Measurements from ENCODE around the gene PRR20B. TPM values are rescaled to one million over a fixed set of nuclear protein-coding genes. Genes with fewer than 3 reads are reported as not detected.
A peak's percentile ranks its signal among the peaks of the same experiment; 100 is the strongest.
"Not testable (repeated sequence)": the region's sequence is repeated elsewhere in the genome, so short reads cannot be mapped to it uniquely, and the experiment has no call there.

PRR20B gene
- not detected in 2 replicates for total RNA-seq (2014; rRNA removed; shearing (Covaris generic))
- not detected in 2 replicates for polyA plus RNA-seq (2015; cell fraction: cytosol; rRNA removed)
- polyA plus RNA-seq (2015; cell fraction: nucleus; rRNA removed) = not detected in 2 replicates

DNA sequence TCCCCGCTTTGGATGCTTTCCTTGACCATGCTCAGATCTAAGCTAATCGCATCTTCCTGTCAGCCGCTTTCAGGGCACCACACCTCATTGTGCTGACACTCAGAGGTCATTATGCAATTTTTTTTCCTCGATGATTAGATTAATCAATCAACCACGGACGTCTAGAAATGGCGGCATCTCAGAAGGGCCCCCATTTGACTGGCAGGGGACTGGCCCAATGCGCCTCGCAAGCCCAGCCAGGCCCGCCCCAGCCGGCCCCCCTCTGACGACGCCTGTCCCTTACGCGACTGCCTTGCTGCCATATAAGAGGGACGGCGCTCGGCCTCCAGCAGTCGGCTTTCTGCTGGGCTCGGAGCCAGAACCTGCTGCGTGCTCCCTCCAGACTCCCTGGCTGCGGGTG lies at the start of gene PRR20B:
Gene PRR20B (plus strand): TSS at position 301 of the 400 bp plus-strand sequence. CDS start 387 bp downstream, outside the sequence.
- not testable (repeated sequence) for DNase-seq (ENCODE audit: low read depth)

DNA sequence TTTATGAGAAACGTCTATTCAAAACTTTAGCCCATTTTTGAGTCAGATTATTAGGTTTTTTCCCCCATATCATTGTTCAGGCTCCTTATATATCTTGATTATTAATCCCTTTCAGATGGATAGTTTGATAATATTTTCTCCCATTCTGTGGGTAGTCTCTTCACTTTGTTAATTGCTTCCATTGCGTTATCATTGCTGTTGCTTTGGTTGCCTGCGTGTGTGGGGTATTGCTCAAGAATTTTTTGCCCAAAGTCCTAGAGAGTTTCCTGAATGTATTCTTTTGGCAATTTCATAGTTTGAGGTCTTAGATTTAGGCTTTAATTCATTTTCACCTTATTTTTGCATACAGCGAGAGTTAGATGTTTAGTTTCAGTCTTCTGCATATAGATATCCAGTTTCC lies 32.3 kb upstream of the PRR20B start:
- no peak for DNase-seq (ENCODE audit: low read depth)

DNA sequence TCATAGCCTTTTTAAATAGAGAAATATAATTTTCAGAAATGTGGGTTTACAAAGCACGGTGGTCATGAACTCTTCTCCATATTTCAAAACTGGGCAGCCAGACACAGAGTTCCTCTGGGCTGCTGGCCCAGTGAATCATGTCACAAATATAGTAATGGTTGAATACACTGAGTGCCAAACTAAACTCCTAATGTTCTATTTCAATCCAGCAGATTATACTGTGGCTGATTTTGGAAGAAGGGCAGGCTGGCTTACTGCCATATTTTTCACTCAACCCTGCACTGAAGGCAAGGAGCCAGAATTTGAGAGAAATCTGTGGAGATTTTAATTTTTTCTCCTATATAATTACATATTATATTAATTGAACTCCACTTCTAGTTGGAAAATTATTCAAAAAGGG lies 23.6 kb upstream of the PRR20B start:
- peak; percentile 23 for DNase-seq (ENCODE audit: low read depth)

DNA sequence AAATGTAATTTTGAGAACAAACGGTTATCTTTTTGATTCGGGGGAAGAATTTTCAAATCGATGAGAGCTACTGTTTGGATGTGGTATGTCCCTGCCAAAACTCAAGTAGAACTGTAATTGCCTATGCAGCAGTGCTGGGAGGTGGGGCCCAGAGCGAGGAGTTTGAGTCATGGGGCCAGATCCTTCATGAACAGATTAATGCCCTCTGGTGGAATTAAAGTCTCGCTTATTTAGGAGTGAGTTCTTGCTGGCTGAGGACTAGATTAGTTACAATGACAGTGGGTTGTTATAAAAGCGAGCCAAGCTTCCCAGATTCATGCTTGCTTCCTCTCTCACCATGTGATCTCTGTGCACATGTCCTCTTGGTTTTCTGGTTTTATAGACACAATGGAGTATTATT lies 18.4 kb upstream of the PRR20B start:
- peak; percentile 38 for DNase-seq (ENCODE audit: low read depth)

DNA sequence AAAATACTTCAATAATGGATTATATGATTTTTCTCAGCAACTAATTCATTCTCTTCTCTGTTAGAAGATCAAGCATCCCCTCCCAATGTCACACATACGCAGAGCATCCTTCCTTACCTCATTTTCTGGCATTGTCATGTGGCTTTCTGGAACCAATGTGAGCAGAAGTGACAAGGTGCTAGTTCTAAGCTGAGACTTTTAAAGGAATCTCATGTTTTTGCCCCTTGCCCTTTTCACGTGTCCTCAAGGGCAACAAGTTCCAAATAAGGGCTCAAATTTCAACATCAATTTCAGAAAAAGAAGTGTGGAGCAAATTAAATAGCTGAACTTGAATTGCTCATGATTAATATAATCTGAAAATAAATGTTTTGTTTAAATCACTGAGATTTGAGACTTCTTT lies 11.2 kb upstream of the PRR20B start:
- no peak for DNase-seq (ENCODE audit: low read depth)

DNA sequence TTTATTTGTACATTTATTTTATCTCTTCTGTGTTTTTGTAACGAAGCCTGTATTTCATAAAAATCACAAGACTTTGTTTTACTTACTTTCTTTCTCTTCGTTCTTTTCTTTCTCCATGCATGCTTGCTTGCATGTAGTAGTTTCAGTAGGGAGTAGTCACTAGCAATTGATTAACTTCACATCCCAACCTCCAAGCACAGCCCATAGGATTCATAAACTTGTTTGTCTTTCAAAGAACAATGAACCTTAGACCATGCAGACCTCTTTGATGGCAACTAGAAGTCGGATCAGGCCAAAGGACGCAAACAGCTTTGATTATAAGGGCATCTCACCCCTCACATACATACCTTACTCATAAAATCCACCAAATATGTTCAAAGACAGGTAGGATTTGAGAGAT lies 9.7 kb upstream of the PRR20B start:
- DNase-seq (ENCODE audit: low read depth) = no peak

DNA sequence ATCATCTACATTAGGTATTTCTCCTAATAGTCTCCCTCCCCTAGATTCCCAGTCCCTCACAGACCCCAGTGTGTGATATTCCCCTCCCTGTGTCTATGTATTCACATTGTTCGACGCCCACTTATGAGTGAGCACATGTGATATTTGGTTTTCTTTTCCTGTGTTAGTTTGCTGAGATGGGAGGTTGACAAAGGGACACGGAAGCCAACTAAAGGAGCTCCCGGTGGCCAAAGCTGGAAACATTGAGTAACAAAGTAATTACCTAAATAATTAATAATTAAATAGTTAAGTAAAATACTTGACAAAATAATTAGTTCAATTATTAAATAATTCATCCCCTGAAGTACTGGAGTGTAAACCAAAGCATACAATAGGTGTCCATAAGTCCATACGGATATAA lies 8.3 kb upstream of the PRR20B start:
- DNase-seq (ENCODE audit: low read depth) = no peak

DNA sequence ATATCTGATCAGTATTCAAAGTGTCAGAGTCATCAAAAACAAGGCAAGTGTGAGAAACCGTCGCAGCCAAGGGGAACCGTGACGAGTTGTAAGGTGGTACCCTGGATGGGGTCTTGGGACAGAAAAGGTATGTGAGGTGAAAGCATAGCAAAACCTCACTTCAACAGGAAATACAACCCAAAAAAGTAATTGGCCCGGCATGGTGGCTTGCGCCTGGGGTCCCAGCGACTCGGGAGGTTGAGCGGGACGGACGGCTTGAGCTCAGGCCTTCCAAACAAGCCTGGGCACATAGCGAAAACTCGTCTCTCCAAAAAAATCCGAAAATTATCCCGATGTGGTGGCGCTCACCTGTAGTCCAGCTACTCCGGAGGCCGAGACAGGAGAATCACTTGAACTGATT lies 7.5 kb upstream of the PRR20B start:
- DNase-seq (ENCODE audit: low read depth) = not testable (repeated sequence)

DNA sequence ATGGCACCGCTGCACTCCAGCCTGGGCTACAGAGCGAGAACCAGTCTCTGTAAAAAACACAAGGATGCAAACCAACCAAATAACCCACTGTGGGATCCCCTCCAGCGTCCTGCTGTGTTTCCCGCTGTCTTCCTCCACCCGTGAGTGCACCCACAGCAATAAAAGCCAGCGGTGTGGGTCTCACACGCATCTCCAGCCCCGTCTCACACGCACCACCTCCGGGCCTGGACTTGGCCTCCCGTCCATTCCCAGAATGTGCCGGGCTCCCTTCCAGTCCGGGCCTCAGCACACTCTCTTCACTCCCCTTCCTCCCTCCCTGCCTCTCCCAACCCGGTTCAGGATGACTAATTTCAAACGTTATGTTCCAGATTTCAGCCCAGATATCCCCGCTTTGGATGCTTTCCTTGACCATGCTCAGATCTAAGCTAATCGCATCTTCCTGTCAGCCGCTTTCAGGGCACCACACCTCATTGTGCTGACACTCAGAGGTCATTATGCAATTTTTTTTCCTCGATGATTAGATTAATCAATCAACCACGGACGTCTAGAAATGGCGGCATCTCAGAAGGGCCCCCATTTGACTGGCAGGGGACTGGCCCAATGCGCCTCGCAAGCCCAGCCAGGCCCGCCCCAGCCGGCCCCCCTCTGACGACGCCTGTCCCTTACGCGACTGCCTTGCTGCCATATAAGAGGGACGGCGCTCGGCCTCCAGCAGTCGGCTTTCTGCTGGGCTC lies 6.9 kb upstream of the PRR20B start, which contains the start of gene PRR20A:
Gene PRR20A (plus strand): TSS at position 684 of the 734 bp plus-strand sequence. CDS start 387 bp downstream, outside the sequence.
- not testable (repeated sequence) for DNase-seq (ENCODE audit: low read depth)

DNA sequence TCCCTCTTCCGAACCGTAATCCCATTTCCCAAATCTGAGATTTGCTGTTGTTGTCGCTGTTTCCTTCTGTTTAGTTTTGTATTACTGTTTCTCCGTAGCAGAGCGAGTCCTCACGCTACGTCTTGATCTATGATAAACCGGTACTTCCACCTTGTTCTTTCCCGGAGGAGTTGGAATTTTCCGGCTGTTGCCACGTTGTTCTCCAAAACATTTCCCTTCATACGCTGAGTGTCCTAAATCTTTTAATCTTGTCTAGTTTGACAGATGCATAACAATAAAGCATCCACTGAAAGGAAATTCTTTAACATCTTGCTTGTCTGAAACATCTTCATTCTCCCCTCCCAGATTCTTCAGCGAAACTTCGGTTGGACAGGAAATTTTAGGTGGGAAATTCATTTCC lies 818 bp downstream of the PRR20B start:
- DNase-seq (ENCODE audit: low read depth) = not testable (repeated sequence)

DNA sequence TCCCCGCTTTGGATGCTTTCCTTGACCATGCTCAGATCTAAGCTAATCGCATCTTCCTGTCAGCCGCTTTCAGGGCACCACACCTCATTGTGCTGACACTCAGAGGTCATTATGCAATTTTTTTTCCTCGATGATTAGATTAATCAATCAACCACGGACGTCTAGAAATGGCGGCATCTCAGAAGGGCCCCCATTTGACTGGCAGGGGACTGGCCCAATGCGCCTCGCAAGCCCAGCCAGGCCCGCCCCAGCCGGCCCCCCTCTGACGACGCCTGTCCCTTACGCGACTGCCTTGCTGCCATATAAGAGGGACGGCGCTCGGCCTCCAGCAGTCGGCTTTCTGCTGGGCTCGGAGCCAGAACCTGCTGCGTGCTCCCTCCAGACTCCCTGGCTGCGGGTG lies 6.5 kb downstream of the PRR20B start, which contains the start of gene PRR20C:
Gene PRR20C (plus strand): TSS at position 301 of the 400 bp plus-strand sequence. CDS start 387 bp downstream, outside the sequence.
- not testable (repeated sequence) for DNase-seq (ENCODE audit: low read depth)

DNA sequence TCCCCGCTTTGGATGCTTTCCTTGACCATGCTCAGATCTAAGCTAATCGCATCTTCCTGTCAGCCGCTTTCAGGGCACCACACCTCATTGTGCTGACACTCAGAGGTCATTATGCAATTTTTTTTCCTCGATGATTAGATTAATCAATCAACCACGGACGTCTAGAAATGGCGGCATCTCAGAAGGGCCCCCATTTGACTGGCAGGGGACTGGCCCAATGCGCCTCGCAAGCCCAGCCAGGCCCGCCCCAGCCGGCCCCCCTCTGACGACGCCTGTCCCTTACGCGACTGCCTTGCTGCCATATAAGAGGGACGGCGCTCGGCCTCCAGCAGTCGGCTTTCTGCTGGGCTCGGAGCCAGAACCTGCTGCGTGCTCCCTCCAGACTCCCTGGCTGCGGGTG lies 13.0 kb downstream of the PRR20B start, which contains the start of gene PRR20D:
Gene PRR20D (plus strand): TSS at position 301 of the 400 bp plus-strand sequence. CDS start 387 bp downstream, outside the sequence.
- DNase-seq (ENCODE audit: low read depth) = not testable (repeated sequence)

DNA sequence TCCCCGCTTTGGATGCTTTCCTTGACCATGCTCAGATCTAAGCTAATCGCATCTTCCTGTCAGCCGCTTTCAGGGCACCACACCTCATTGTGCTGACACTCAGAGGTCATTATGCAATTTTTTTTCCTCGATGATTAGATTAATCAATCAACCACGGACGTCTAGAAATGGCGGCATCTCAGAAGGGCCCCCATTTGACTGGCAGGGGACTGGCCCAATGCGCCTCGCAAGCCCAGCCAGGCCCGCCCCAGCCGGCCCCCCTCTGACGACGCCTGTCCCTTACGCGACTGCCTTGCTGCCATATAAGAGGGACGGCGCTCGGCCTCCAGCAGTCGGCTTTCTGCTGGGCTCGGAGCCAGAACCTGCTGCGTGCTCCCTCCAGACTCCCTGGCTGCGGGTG lies 19.6 kb downstream of the PRR20B start, which contains the start of gene PRR20E:
Gene PRR20E (plus strand): TSS at position 301 of the 400 bp plus-strand sequence. CDS start 387 bp downstream, outside the sequence.
- not testable (repeated sequence) for DNase-seq (ENCODE audit: low read depth)

DNA sequence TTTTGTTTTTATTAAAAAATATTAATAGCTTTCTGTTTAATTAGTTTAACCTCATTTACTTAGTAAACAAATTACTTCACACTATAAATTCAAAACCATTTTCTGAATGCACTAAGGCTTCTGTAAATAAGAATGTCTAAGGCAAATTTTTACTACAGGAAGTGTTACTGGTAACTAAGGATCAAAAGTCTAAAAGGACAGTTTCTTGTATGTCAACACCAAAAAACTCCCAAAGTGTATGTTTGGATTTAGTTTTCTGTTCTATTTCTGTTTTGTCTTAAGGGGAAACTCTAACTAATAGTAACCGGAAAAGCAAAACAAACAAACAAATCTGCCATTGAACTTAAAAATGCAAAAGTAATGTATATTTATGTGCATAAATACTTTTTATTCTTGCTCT lies 44.4 kb downstream of the PRR20B start:
- DNase-seq (ENCODE audit: low read depth) = no peak

Small RNA genes within 50 kb of the gene (small RNA-seq; reads per million reads assigned to genes)
- gene PRR20FP = not detected

Other genes with a start within 250 kb of the PRR20B start
- not detected in 2 replicates for gene PRR20A, start 6.6 kb upstream of the PRR20B start, total RNA-seq (2014; rRNA removed; shearing (Covaris generic))
- gene PRR20C, start 6.6 kb downstream of the PRR20B start, total RNA-seq (2014; rRNA removed; shearing (Covaris generic)) = not detected in 2 replicates
- not detected in 2 replicates for gene PRR20D, start 13.1 kb downstream of the PRR20B start, total RNA-seq (2014; rRNA removed; shearing (Covaris generic))
- gene PRR20E, start 19.7 kb downstream of the PRR20B start, total RNA-seq (2014; rRNA removed; shearing (Covaris generic)) = not detected in 2 replicates

Measured in HT1080 (cell line).